GM12878 (cell line): ENCODE measurements around the gene TSPAN11. TPM values are rescaled to one million over a fixed set of nuclear protein-coding genes. Genes with fewer than 3 reads are reported as not detected.

Source experiments
- ATAC-seq: fragments of 200-7000 bp; cut with Tn5 transposase; 3 replicates; pipeline ENCODE4 v1.9.1; 2020; ENCODE audit warnings: mild to moderate bottlenecking, moderate library complexity
- BruUV-seq: library from RNA; stranded (reverse); fragments of 400-500 nt; replicated peaks from 2 replicates; lab custom pipeline; 2021; lab: Mats Ljungman, UMichigan
- CTCF ChIA-PET: fragments of 300-600 bp; sonication (Branson Sonifier 250); formaldehyde crosslinking; extraction: SDS; loops from one replicate; lab custom pipeline; 2021; ENCODE audit warnings: inconsistent platforms; lab: Yijun Ruan, JAX
- POLR2A ChIA-PET: fragments of 350-600 bp; formaldehyde crosslinking; extraction: SDS; loops from one replicate; lab custom pipeline; 2021; ENCODE audit warnings: inconsistent platforms; lab: Charles Lee
- RAD21 ChIA-PET: fragments of 300-600 bp; sonication (Branson Sonifier 250); formaldehyde crosslinking; loops from one replicate; lab custom pipeline; 2023; ENCODE audit warnings: antibody characterized with exemption; ENCODE audit not compliant: unreplicated experiment; lab: Charles Lee
- SMC1A ChIA-PET: fragments of 300-600 bp; sonication (Branson Sonifier 250); formaldehyde crosslinking; loops from one replicate; lab custom pipeline; 2023; ENCODE audit not compliant: unreplicated experiment, uncharacterized antibody; lab: Charles Lee
- DNase-seq: peaks from one replicate; pipeline ENCODE4 v3.0.0-alpha.2; 2011; ENCODE audit warnings: low read depth, low spot score
- FAIRE-seq: peaks from 3 replicates; lab custom pipeline; 2011; peaks lifted over from hg19 to GRCh38; lab: Jason Lieb, UNC
- H2AFZ ChIP-seq: 2 replicates; pipeline ENCODE4 v1.6.0; 2011; ENCODE audit warnings: low read depth, low read length, control low read depth; ENCODE audit not compliant: control insufficient read depth
- H3K27ac ChIP-seq: 2 replicates; pipeline ENCODE4 v1.5.1; 2011; ENCODE audit warnings: control low read depth; ENCODE audit not compliant: control insufficient read depth, insufficient read depth
- H3K27me3 ChIP-seq, 2 experiments: replicated peaks in 1 of 2; 2 replicates each; pipeline versions ENCODE4 v1.6.0 to v1.6.1; 2011; ENCODE audit warnings: low read length in 1 of 2; ENCODE audit not compliant: control insufficient read depth in 2 of 2, insufficient read depth in 2 of 2
- H3K36me3 ChIP-seq, 2 experiments: 2 replicates each; pipeline ENCODE4 v1.5.1; 2011; ENCODE audit warnings: low read length in 1 of 2; ENCODE audit not compliant: control insufficient read depth in 2 of 2, insufficient read depth in 2 of 2
- H3K4me1 ChIP-seq: 2 replicates; pipeline ENCODE4 v1.6.1; 2011; ENCODE audit warnings: mild to moderate bottlenecking, low read length, moderate library complexity, mixed read lengths; ENCODE audit not compliant: control insufficient read depth, insufficient read depth
- H3K4me2 ChIP-seq: 2 replicates; pipeline ENCODE4 v1.6.0; 2011; ENCODE audit warnings: control low read depth; ENCODE audit not compliant: control insufficient read depth, insufficient read depth
- H3K4me3 ChIP-seq: fragments of 200-600 bp; sonication (generic); 2 replicates; pipeline ENCODE4 v1.5.1; 2016
- H3K79me2 ChIP-seq: 2 replicates; pipeline ENCODE4 v1.6.0; 2011; ENCODE audit warnings: low read length; ENCODE audit not compliant: control insufficient read depth, insufficient read depth
- H3K9ac ChIP-seq: 2 replicates; pipeline ENCODE4 v1.8.0; 2011; ENCODE audit warnings: low read length, control low read depth, mixed read lengths; ENCODE audit not compliant: control insufficient read depth, insufficient read depth
- H3K9me3 ChIP-seq: replicated peaks from 3 replicates; pipeline ENCODE4 v1.5.1; 2011; ENCODE audit warnings: mild to moderate bottlenecking, low read length; ENCODE audit not compliant: control insufficient read depth, insufficient read depth
- H4K20me1 ChIP-seq: 2 replicates; pipeline ENCODE4 v1.6.0; 2011; ENCODE audit not compliant: control insufficient read depth, insufficient read depth
- ATF7 ChIP-seq: fragments of 450-650 bp; IDR thresholded peaks from 2 replicates; pipeline ENCODE4 v1.6.1; 2016; ENCODE audit warnings: low read depth, mild to moderate bottlenecking
- CBFB ChIP-seq: IDR thresholded peaks from 2 replicates; pipeline ENCODE4 v1.6.1; 2016; ENCODE audit warnings: antibody characterized with exemption, low read depth
- CHD2 ChIP-seq: IDR thresholded peaks from 2 replicates; pipeline ENCODE4 v1.6.1; 2011; ENCODE audit warnings: low read depth, low read length, improper control_type of control experiment, borderline replicate concordance
- CHD4 ChIP-seq: fragments of 200-600 bp; sonication (generic); IDR thresholded peaks from 2 replicates; pipeline ENCODE4 v1.6.1; 2016; ENCODE audit warnings: mild to moderate bottlenecking
- E4F1 ChIP-seq: fragments of 450-650 bp; IDR thresholded peaks from 2 replicates; pipeline ENCODE4 v1.6.1; 2018; ENCODE audit warnings: borderline replicate concordance, mild to moderate bottlenecking; ENCODE audit not compliant: partially characterized antibody
- HDAC6 ChIP-seq: fragments of 200-600 bp; sonication (generic); IDR thresholded peaks from one replicate; pipeline ENCODE4 v1.8.0; 2017; ENCODE audit warnings: antibody characterized with exemption; ENCODE audit not compliant: unreplicated experiment
- MEF2B ChIP-seq: fragments of 450-650 bp; IDR thresholded peaks from 2 replicates; pipeline ENCODE4 v1.6.1; 2018; ENCODE audit warnings: mild to moderate bottlenecking, moderate library complexity; ENCODE audit not compliant: partially characterized antibody, poor library complexity, severe bottlenecking
- NFYB ChIP-seq: IDR thresholded peaks from 2 replicates; pipeline ENCODE4 v1.6.1; 2011; ENCODE audit warnings: low read depth, mild to moderate bottlenecking, low read length, improper control_type of control experiment, moderate library complexity; ENCODE audit not compliant: insufficient read depth
- PBX3 ChIP-seq: IDR thresholded peaks from 2 replicates; pipeline ENCODE4 v1.6.1; 2011; ENCODE audit warnings: mild to moderate bottlenecking, low read depth, low read length, moderate library complexity; ENCODE audit not compliant: insufficient replicate concordance
- RCOR1 ChIP-seq: conservative IDR thresholded peaks from 2 replicates; pipeline ENCODE4 v1.6.1; 2012; ENCODE audit warnings: low read depth, low read length, improper control_type of control experiment
- SMAD1 ChIP-seq: fragments of 450-650 bp; IDR thresholded peaks from 2 replicates; pipeline ENCODE4 v1.6.1; 2018; ENCODE audit warnings: mild to moderate bottlenecking, low read depth; ENCODE audit not compliant: partially characterized antibody
- SPI1 ChIP-seq: IDR thresholded peaks from 2 replicates; pipeline ENCODE4 v1.6.1; 2011; ENCODE audit warnings: low read depth, mild to moderate bottlenecking, low read length, moderate library complexity, borderline replicate concordance; ENCODE audit not compliant: insufficient read depth
- ZNF274 ChIP-seq: IDR thresholded peaks from one replicate; pipeline ENCODE4 v1.8.0; 2011; ENCODE audit not compliant: insufficient read length, insufficient read depth
- WGBS: methylation state at CpG from one replicate; pipeline ENCODE4 v1.1.6; 2016; ENCODE audit warnings: low lambda C conversion rate; ENCODE audit not compliant: insufficient replicate concordance, insufficient coverage; ENCODE audit errors: missing lambda C conversion rate; 5-methylcytosine and 5-hydroxymethylcytosine counted together
- in situ Hi-C: fragments of 300-500 bp; cut with MboI; formaldehyde crosslinking; loops from 9 replicates; pipeline ENCODE4 v1.14.3; 2018; ENCODE audit warnings: mixed read lengths
- intact Hi-C: fragments of 100-400 bp; cut with micrococcal nuclease; formaldehyde crosslinking; loops from one replicate; pipeline ENCODE4 v1.14.2; 2022; ENCODE audit not compliant: unreplicated experiment
- polyA plus RNA-seq, 11 experiments: library from polyadenylated mRNA; depleted of rRNA in 4 of 11; unstranded in 6 of 11; stranded (reverse) in 5 of 11; fragments of >200 nt; fragmentation: Nextera tagmentation in 4 of 11; fragmentation: Illumina TruSeq in 1 of 11; extraction: Ambion mirVana in 4 of 11; extraction: Trizol in 1 of 11; gene quantifications; 1 replicate in 1 of 11; 2 replicates in 10 of 11; pipeline versions ENCODE4 v1.2.1 to v1.2.3, GENCODE V29; 2011 to 2016; ENCODE audit warnings: inconsistent platforms in 2 of 11, missing spikeins in 2 of 11, low read depth in 1 of 11
- total RNA-seq, 4 experiments: library from RNA; depleted of rRNA in 3 of 4; stranded (reverse); fragments of >200 nt in 3 of 4; fragmentation: Illumina TruSeq in 1 of 4; extraction: Trizol in 1 of 4; gene quantifications; 2 replicates each; pipeline versions ENCODE4 v1.2.1 to v1.2.3, GENCODE V29; 2013 to 2021
- TF ChIP-seq, protein P1 (sequence below): fragments of 450-650 bp; IDR thresholded peaks from 2 replicates; pipeline ENCODE4 v1.6.1; 2016; ENCODE audit warnings: mild to moderate bottlenecking

The TSPAN11 gene
- total and polyA plus RNA-seq, 10 of the 15 experiments (the other 5 are each of a cell fraction or from before 2014, with no cell fraction given), result under 0.01 to 0.27 (median 0.04) TPM; not detected in 6

DNA sequence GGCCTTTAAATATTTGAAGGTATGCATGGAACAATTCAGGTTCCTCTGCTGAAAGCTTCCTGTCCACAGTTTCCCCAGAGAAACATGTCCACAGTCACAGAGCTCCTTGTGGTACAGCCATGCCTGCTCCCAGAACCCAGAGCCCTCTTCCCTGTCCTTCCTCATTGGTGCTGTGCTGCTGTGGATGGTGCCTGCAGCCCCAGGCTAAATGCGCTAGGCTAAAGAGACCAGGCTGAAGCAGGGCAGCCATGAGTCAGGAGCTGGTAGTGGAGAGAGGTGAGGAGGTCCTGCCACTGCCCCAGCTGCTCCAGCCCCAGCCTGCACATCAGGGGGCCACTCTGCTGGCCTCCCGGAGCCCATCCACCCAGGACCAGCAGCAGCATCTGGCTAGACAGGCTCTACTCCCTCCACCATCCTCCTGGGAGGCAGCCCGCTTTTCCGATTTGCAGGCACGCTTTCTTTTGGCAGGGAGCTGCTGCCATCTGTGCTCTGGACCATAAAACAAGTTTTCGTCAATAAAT, 81.8 kb downstream of the TSPAN11 start (continued):
- TF ChIP-seq E4F1 (no peak), HDAC6 (no peak), SPI1 (no peak)

- ChIA-PET POLR2A (no interaction called here), CTCF (no interaction called here), RAD21 (no interaction called here), SMC1A (interaction anchor here (0.8 kb wide), 1 partner anchor 162 kb away, joined by 3 read pairs; no protein-coding TSS in a partner anchor)
- no peaks in the 10 kb centered on the region for H3K4me1 ChIP-seq
- no peak overlapping the region for H3K4me2 ChIP-seq
- ATAC-seq (no peak), FAIRE-seq (no peak), DNase-seq (no peak)
- WGBS, result 38% methylated on average over 19 of the region's 19 CpGs
- TF ChIP-seq PBX3 (no peak), CHD4 (no peak), CHD2 (no peak), SMAD1 (no peak), MEF2B (no peak), ZNF274 (no peak), ATF7 (no peak), NFYB (no peak), CBFB (no peak), RCOR1 (no peak)
- TF ChIP-seq, protein P1, sequence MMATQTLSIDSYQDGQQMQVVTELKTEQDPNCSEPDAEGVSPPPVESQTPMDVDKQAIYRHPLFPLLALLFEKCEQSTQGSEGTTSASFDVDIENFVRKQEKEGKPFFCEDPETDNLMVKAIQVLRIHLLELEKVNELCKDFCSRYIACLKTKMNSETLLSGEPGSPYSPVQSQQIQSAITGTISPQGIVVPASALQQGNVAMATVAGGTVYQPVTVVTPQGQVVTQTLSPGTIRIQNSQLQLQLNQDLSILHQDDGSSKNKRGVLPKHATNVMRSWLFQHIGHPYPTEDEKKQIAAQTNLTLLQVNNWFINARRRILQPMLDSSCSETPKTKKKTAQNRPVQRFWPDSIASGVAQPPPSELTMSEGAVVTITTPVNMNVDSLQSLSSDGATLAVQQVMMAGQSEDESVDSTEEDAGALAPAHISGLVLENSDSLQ, result no peak
- no peak overlapping the region for H2AFZ ChIP-seq
- no peak overlapping the region for H3K27ac ChIP-seq
- no TSS peak for BruUV-seq
- H3K36me3 ChIP-seq, result no peaks in the 10 kb centered on the region
- H3K27me3 ChIP-seq, result no peaks in the 10 kb centered on the region
- no peak overlapping the region for H3K4me3 ChIP-seq
- no peaks in the 10 kb centered on the region for H3K79me2 ChIP-seq
- no peak overlapping the region for H3K9ac ChIP-seq
- intact Hi-C loops (no loop called here), in situ Hi-C loops (no loop called here)
- no peaks in the 10 kb centered on the region for H4K20me1 ChIP-seq
- no peaks in the 10 kb centered on the region for H3K9me3 ChIP-seq
These were observed 82.7 kb downstream of the TSPAN11 start for GRCh38 chr12:31008961-31009840.
